Central memory CD8-positive, alpha-beta T cell (primary cell): ENCODE results near the gene LRRC45.

Experiments
- ATAC-seq: fragments of 150-1000 bp; cut with Tn5 transposase; replicated peaks from 2 replicates; pipeline ENCODE4 v1.10.0; 2022; ENCODE audit warnings: mild to moderate bottlenecking, moderate FRiP score, moderate number of reproducible peaks; ENCODE audit not compliant: poor library complexity, severe bottlenecking; ENCODE audit errors: extremely low read depth
- DNase-seq, 2 donors: peaks; one replicate each; pipeline ENCODE4 v3.0.0; 2021; ENCODE audit warnings: low spot score in 2 of 2
- H3K27ac Mint-ChIP-seq: one replicate; pipeline ENCODE4 v1.8.0; 2022; ENCODE audit warnings: low read depth, mild to moderate bottlenecking, moderate library complexity, mixed read lengths
- H3K27me3 Mint-ChIP-seq: one replicate; pipeline ENCODE4 v1.8.0; 2022; ENCODE audit warnings: mixed read lengths
- H3K36me3 Mint-ChIP-seq: one replicate; pipeline ENCODE4 v1.8.0; 2022; ENCODE audit warnings: mild to moderate bottlenecking, moderate library complexity, mixed read lengths; ENCODE audit not compliant: insufficient read depth
- H3K4me1 Mint-ChIP-seq: one replicate; pipeline ENCODE4 v1.8.0; 2022; ENCODE audit warnings: mixed read lengths
- H3K4me3 Mint-ChIP-seq: one replicate; pipeline ENCODE4 v1.8.0; 2022; ENCODE audit warnings: mild to moderate bottlenecking, moderate library complexity, mixed read lengths
- H3K9me3 Mint-ChIP-seq: one replicate; pipeline ENCODE4 v1.8.0; 2022; ENCODE audit warnings: mixed read lengths

Gene LRRC45

GRCh38 chr17:82021900-82022309, 1.2 kb upstream of the LRRC45 start:
- H3K4me3 Mint-ChIP-seq = peak overlapping the region; percentile 73
- no peak for ATAC-seq
- no peaks in the 10 kb centered on the region for H3K27me3 Mint-ChIP-seq
- DNase-seq = no peak
- H3K4me1 Mint-ChIP-seq = peaks cover 26% of the 10 kb centered on the region
- no peak overlapping the region for H3K27ac Mint-ChIP-seq
- H3K9me3 Mint-ChIP-seq = no peaks in the 10 kb centered on the region
- H3K36me3 Mint-ChIP-seq = peaks cover 5% of the 10 kb centered on the region

- H3K4me3 Mint-ChIP-seq = peak within 1 kb of the TSS; percentile 73
- H3K27ac Mint-ChIP-seq = peak within 1 kb of the TSS; percentile 41
- H3K9me3 Mint-ChIP-seq = no peaks in the 10 kb centered on the region
- no peaks in the 10 kb centered on the region for H3K27me3 Mint-ChIP-seq
- ATAC-seq (no peak), DNase-seq (no peak)
- peaks cover 5% of the 10 kb centered on the region for H3K36me3 Mint-ChIP-seq
- peaks cover 30% of the 10 kb centered on the region for H3K4me1 Mint-ChIP-seq
These were observed 660 bp upstream of the LRRC45 start, which contains the start of gene CENPX for GRCh38 chr17:82022310-82022980. TSS of gene CENPX (minus strand) at chr17:82022878. CDS start at chr17:82022861, 17 bp downstream.

DNA sequence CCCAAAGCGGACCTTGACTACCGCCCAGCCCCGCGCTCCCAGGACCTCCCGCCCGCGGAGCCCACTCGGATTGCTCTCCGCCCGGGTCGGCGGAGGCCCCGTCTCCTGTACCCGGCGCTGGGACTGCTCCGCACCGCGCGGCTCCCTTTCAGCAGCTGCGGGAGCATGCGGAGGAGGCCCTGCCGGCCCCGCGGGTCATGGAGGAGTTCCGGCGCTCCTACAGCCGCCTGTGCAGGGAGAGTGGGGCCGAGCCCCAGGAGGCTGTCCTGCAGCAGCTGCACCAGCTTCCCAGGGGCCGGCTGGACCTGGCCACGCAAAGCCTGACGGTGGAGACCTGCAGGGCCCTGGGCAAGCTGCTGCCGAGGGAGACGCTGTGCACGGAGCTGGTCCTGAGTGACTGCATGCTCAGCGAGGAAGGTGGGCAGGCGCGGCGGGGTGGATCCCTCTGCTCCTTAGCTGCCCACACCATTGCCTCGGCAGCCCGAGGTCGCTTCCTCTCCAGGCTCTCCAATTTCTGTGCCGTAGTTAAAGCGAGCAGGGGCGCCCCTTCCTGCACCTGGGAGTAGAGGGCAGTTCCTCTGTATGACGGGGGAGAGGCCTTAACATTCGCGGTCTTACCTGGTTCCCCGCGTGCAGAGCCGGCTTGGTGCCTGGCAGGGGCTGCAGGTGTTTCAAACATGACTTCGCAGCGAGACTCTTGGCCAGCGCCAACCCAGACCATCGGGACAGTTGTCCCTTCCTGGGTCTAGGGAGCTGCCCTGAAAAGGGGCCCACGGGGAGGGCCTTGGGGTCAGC, 539 bp downstream of the LRRC45 start:
- Mint-ChIP-seq H3K27me3 (no peaks in the 10 kb centered on the region), H3K9me3 (no peaks in the 10 kb centered on the region), H3K27ac (peak overlapping the region; percentile 41), H3K4me1 (peaks cover 33% of the 10 kb centered on the region), H3K4me3 (peak overlapping the region; percentile 73), H3K36me3 (peaks cover 5% of the 10 kb centered on the region)
- ATAC-seq (no peak), DNase-seq (no peak)

GRCh38 chr17:82024859-82025258, 1.8 kb downstream of the LRRC45 start:
- no peaks in the 10 kb centered on the region for H3K9me3 Mint-ChIP-seq
- H3K4me1 Mint-ChIP-seq = peaks cover 38% of the 10 kb centered on the region
- DNase-seq (no peak), ATAC-seq (no peak)
- peaks cover 7% of the 10 kb centered on the region for H3K36me3 Mint-ChIP-seq
- no peak overlapping the region for H3K4me3 Mint-ChIP-seq
- no peaks in the 10 kb centered on the region for H3K27me3 Mint-ChIP-seq
- no peak overlapping the region for H3K27ac Mint-ChIP-seq

GRCh38 chr17:82025401-82026107, 2.4 kb downstream of the LRRC45 start:
- H3K4me3 Mint-ChIP-seq = no peak overlapping the region
- peaks cover 34% of the 10 kb centered on the region for H3K4me1 Mint-ChIP-seq
- no peaks in the 10 kb centered on the region for H3K27me3 Mint-ChIP-seq
- H3K9me3 Mint-ChIP-seq = no peaks in the 10 kb centered on the region
- no peak for DNase-seq
- ATAC-seq = no peak
- H3K27ac Mint-ChIP-seq = no peak overlapping the region
- H3K36me3 Mint-ChIP-seq = peaks cover 8% of the 10 kb centered on the region

GRCh38 chr17:82028246-82028645, 5.1 kb downstream of the LRRC45 start:
- H3K4me1 Mint-ChIP-seq = peaks cover 24% of the 10 kb centered on the region
- peaks cover 4% of the 10 kb centered on the region for H3K36me3 Mint-ChIP-seq
- no peak overlapping the region for H3K4me3 Mint-ChIP-seq
- ATAC-seq (no peak), DNase-seq (no peak)
- H3K27me3 Mint-ChIP-seq = no peaks in the 10 kb centered on the region
- no peak overlapping the region for H3K27ac Mint-ChIP-seq
- no peaks in the 10 kb centered on the region for H3K9me3 Mint-ChIP-seq

DNA sequence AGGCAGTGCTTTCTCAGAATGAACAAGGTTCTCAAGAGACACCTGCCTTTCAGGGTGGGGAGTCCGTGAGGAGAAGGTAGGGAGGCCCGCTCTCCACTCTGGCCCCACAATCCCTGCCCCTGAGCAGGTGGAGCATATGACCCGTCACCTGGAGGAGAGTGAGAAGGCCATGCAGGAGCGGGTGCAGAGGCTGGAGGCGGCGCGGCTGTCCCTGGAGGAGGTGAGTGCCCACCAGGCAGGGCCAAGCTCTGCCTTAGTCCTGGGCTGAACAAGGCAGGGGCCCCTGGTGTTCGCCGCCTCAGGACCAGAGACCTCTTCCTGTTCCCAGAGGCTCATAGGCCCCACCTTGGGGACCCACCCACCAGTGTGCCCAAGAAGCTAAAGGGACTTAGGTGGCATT, 5.9 kb downstream of the LRRC45 start:
- DNase-seq = no peak
- peak overlapping the region; percentile 72 for H3K4me3 Mint-ChIP-seq
- no peaks in the 10 kb centered on the region for H3K27me3 Mint-ChIP-seq
- H3K9me3 Mint-ChIP-seq = no peaks in the 10 kb centered on the region
- peaks cover 4% of the 10 kb centered on the region for H3K36me3 Mint-ChIP-seq
- peaks cover 21% of the 10 kb centered on the region for H3K4me1 Mint-ChIP-seq
- H3K27ac Mint-ChIP-seq = no peak overlapping the region
- no peak for ATAC-seq

DNA sequence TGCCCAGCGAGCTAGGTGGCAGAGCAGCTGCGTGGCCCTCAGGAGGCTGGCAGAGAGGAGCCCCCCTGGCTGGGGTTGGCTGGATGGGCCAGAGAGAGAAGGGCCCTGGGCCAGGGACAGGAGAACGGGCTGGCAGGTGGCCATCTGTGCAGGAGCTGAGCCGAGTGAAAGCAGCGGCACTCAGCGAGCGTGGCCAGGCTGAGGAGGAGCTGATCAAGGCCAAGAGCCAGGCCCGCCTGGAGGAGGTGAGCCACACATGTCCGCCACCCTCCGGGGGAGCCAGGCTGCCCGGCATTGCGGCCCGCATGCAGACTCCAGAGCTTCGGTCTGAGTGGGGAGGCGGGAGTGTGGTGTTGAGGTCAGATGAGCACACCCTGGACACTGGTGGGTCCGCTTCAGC, 6.3 kb downstream of the LRRC45 start:
- H3K27ac Mint-ChIP-seq = no peak overlapping the region
- no peak for ATAC-seq
- DNase-seq = no peak
- no peaks in the 10 kb centered on the region for H3K9me3 Mint-ChIP-seq
- peak overlapping the region; percentile 72 for H3K4me3 Mint-ChIP-seq
- H3K27me3 Mint-ChIP-seq = no peaks in the 10 kb centered on the region
- H3K36me3 Mint-ChIP-seq = peaks cover 4% of the 10 kb centered on the region
- peaks cover 17% of the 10 kb centered on the region for H3K4me1 Mint-ChIP-seq

DNA sequence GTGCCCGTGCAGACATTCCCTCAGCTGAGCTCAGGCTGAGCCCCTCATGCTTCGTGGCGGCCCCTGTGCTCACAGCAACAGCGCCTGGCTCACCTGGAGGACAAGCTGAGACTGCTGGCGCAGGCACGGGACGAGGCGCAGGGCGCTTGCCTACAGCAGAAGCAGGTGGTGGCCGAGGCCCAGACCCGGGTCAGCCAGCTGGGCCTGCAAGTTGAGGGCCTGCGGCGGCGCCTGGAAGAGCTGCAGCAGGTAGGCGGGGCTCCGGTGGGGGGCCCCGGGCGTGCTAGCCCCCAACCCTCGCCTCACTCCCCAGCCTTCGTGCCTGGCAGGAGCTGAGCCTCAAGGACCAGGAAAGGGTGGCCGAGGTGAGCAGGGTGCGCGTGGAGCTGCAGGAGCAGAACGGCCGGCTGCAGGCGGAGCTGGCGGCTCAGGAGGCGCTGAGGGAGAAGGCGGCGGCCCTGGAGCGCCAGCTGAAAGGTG, 6.9 kb downstream of the LRRC45 start:
- Mint-ChIP-seq H3K27ac (peak overlapping the region; percentile 67), H3K27me3 (no peaks in the 10 kb centered on the region), H3K4me1 (peaks cover 17% of the 10 kb centered on the region), H3K4me3 (peak overlapping the region; percentile 87), H3K36me3 (peaks cover 4% of the 10 kb centered on the region), H3K9me3 (no peaks in the 10 kb centered on the region)
- ATAC-seq (no peak), DNase-seq (no peak)

DNA sequence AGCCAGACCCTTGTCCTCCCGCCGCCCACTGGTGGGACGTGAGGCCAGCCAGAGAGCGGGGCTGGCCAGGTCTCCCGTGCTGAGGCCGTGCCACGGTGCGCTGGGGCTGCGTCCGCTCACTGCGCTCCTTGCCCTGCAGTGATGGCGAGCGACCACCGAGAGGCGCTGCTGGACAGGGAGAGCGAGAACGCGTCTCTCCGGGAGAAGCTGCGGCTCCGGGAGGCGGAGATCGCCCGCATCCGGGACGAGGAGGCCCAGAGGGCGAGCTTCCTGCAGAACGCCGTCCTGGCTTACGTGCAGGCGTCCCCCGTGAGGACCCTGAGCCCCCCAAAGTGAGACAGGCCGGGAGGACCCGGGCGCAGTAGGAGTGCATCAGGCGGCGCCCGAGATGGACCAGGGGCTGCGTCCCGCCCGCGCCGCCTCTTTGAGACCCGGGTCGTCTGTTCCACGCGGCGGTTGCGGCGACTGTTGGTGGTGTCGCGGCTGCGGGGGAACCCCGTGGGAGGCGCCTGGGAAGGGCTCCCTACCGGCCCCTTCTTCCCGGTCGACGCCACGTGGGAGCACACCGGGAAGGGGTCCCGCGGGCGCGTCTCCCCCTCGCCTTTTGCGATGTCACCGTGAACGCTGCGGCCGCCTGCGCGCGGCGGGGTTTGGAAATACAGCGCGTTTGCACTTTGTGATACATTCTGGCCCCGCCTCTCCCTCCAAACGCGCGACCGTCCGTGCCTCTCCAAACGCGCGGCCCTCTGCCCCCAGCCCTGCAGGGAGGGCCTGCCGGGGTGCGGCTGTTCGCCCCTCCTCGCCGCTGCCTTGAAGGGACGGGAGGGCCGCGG, 7.6 kb downstream of the LRRC45 start:
- H3K27ac Mint-ChIP-seq = peak overlapping the region; percentile 67
- peaks cover 17% of the 10 kb centered on the region for H3K4me1 Mint-ChIP-seq
- H3K27me3 Mint-ChIP-seq = no peaks in the 10 kb centered on the region
- peak; percentile 81 for ATAC-seq
- H3K9me3 Mint-ChIP-seq = no peaks in the 10 kb centered on the region
- DNase-seq = peak; percentile 77 to 78
- H3K36me3 Mint-ChIP-seq = peaks cover 4% of the 10 kb centered on the region
- H3K4me3 Mint-ChIP-seq = peak overlapping the region; percentile 87

DNA sequence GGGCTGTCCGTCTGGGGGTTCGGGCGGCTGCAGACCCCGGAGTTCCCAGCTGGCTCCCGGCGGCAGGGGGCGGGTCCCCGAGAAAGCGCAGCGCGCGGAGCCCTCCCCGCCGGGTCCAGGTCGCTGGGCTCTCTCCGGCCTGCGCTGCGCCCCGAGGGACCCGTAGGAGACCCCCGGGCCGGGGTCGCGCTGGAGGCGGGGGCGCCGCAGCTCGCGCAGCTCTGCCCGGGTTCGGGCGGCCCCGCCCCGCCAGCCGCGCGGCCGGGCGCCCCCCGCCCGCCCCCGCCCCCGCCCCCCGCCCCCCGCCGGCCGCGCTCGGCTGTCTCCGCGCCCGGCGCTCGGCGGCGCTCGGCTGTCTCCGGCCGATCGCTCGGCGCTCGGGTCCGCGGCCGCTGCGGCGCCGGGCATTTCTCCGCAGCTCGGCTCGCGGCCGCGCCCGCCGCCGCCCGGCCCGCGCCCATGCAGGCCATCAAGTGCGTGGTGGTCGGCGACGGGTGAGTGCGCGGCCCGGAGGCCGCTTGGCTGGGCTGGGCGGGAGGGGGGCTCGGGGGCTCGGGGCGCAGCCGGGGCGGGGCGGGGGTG, 8.3 kb downstream of the LRRC45 start, which contains the start of gene RAC3:
RAC3 (plus strand) TSS at position 376 of the 582 bp plus-strand sequence; CDS start at position 460, 84 bp downstream.
- Mint-ChIP-seq H3K27ac (peak within 1 kb of the TSS; percentile 67), H3K4me1 (peaks cover 17% of the 10 kb centered on the region), H3K27me3 (no peaks in the 10 kb centered on the region), H3K4me3 (peak within 1 kb of the TSS; percentile 87), H3K9me3 (no peaks in the 10 kb centered on the region), H3K36me3 (peaks cover 4% of the 10 kb centered on the region)
- DNase-seq (no peak), ATAC-seq (no peak)
